AG09319 (cell line): Measurements from ENCODE around the gene FBXL16.
"Not testable (repeated sequence)": the region's sequence is repeated elsewhere in the genome, so short reads cannot be mapped to it uniquely, and the experiment has no call there.

Source experiments
- DNase-seq: peaks from one replicate; pipeline ENCODE4 v3.0.0-alpha.2; 2010; ENCODE audit warnings: low read depth; ENCODE audit errors: extremely low read depth
- CTCF ChIP-seq: IDR thresholded peaks from 2 replicates; pipeline ENCODE4 v1.5.1; 2011; ENCODE audit warnings: low read depth, mild to moderate bottlenecking, inconsistent platforms, low read length, moderate library complexity

Gene FBXL16

GRCh38 chr16:747978-748746, 42.6 kb upstream of the FBXL16 start:
- no peak for DNase-seq
- no peak for TF ChIP-seq CTCF

DNA sequence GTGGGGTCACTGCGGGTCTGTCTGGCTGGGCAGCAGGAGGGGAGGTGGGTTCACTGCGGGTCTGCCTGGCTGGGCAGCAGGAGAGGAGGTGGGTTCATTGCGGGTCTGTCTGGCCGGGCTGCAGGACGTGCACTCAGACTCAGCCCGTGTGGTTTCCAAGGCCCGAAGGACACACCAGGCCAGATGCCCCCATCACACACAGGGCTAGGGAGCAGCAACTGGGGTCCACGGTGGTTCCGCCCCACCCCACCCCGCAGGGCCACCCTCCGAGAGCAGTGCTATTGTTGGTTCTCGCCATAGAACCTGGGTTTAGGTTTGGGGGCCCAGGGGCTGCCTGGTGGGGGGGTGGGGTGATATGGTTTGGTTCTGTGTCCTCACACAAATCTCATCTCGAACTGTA, 41.0 kb upstream of the FBXL16 start:
- TF ChIP-seq CTCF, result no peak
- DNase-seq, result no peak

GRCh38 chr16:745739-746138, 40.1 kb upstream of the FBXL16 start:
- peak; percentile 7 for TF ChIP-seq CTCF
- DNase-seq, result no peak

DNA sequence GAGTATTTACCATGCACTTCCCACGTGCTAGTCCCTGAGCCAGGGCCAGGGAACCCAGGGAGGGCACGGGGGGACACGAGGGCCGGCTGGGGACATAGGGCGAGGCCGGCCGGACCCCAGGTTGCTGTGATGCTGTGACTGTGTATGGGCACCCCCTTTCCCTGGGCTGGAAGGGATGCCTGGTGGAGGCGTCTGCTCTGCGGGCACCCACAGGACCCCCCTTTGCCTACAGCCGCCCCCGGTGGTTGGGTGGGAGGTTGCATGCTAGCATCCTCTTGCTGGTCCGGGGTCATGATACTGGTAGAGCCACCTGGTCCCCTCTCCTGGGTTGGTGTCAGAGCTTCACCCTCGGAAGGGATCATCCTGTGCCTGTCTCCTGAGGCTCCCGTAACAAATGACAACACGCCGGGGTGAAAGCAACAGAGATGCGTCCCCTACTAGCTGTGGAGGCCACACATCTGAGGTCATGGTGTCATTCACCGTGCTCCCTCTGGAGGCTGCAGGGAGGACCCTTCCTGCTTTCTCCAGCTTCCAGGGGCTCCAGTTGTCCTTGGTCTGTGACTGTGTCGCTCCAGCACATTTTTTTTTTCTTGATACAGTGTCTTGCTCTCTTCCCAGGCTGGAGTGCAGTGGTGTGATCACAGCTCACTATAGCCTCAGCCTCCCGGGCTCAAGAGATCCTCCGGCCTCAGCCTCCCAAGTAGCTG, 38.3 kb upstream of the FBXL16 start:
- no peak; the same call in 1 of the 2 replicates for TF ChIP-seq CTCF
- no peak for DNase-seq

- not testable (repeated sequence) for DNase-seq
Measured at GRCh38 chr16:742894-743293, 37.3 kb upstream of the FBXL16 start.

DNA sequence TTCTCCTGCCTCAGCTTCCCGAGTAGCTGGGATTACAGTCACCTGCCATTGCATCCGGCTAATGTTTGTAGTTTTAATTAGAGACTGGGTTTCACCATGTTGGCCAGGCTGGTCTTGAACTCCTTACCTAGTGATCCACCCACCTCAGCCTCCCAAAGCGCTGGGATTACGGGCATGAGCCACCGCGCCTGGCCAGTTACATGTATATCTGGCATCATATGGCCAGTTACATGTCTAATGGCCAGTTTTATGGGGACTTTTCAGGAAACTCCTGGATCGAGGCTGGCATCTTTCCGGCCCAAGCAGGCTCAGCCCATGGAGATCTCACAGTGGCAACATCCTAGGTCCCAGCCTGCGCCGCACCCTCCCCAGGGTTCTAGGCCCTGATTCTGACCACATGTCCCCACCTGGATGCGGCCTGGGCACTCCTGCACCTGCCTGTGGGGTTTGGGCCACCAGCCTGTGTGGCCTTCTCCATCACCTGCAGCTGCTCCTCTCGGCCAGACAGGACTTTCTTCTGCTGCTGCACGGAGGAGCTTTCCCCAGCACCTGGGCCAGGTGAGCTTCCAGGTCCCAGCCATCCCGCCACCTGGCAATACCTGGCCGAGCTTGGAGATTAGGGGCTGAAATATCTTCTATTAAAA, 36.5 kb upstream of the FBXL16 start:
- TF ChIP-seq CTCF, result no peak
- DNase-seq, result no peak

DNA sequence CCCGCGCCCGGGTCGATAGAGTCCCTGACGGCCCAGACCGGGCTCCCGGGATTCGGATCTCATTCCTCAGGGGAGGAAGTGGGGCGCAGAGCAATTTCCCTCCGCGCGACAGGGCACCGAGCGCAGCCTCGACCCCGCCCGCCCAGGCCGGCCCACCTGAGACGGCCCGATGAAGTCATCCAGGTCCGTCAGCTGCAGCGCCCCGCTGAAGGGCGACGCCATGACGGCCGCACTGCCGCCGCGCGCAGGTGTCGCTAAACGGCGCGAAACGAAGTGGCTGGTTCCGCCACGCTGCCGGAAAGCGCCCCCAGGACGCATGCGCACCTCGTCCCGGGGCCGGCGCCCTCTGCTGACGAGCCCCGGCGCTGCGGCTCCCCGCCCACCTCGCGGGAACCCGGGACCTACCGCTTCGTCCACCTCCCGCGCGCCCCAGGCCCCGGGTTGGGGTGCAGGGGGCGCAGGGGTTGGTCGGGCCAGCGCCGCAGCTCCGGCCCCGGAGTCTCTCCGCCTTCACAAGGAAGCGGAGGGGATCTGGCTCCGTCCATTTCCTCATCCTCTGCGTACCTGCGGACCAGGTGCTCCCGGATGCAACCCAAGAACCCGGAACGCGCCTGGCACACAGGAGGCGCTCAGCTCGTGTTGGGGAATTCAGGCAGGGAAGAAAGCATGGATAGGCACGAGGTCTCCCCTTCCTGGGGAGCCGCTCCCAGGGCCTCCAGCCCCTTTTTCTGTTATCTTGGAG, 35.3 kb upstream of the FBXL16 start, which contains the start of gene CIAO3:
Gene CIAO3 (minus strand): TSS at position 234 of the 742 bp plus-strand sequence. CDS start 12 bp downstream, at position 222.
- TF ChIP-seq CTCF, result peak; percentile 60
- peak; percentile 69 for DNase-seq
